ENCODE data around the gene MACROD1.
A peak's percentile ranks its signal among the peaks of the same experiment; 100 is the strongest.

MACROD1 gene

DNA sequence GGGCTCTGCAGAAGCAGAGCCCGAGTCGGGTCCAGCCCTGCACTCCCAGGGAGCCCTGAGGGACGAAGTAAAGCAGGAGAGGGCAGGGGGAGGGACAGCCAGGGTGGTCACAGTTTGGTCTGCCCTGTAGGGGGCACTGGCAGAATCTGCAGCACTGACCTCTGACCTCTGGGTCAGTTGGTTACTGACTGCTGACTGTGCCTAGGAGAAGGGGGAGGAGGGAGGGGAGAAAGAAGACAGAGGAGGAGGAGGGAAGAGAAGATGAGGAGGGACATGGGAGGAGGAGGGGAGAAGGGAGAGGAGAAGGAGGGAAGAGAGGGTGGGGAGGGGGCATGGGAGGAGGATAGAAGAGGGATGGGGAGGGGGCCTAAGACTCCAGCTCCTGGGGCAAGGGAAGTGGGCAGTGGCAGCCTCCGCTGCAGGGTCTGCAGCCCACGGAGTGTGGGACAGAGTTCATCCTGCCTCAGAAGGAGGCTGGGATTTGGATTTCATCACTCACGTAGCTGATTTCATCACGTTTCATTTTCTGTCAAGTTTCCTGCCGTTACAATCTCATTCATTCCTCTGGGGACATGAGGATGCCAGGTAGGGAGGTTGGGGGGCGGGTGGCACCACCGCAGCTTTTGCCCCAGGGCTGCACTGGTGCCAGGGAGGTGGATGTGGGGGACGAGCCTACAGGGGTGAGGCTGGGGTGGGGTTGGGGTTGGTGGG is 75.0 kb downstream of the MACROD1 start:
- DNase-seq = no peak

DNA sequence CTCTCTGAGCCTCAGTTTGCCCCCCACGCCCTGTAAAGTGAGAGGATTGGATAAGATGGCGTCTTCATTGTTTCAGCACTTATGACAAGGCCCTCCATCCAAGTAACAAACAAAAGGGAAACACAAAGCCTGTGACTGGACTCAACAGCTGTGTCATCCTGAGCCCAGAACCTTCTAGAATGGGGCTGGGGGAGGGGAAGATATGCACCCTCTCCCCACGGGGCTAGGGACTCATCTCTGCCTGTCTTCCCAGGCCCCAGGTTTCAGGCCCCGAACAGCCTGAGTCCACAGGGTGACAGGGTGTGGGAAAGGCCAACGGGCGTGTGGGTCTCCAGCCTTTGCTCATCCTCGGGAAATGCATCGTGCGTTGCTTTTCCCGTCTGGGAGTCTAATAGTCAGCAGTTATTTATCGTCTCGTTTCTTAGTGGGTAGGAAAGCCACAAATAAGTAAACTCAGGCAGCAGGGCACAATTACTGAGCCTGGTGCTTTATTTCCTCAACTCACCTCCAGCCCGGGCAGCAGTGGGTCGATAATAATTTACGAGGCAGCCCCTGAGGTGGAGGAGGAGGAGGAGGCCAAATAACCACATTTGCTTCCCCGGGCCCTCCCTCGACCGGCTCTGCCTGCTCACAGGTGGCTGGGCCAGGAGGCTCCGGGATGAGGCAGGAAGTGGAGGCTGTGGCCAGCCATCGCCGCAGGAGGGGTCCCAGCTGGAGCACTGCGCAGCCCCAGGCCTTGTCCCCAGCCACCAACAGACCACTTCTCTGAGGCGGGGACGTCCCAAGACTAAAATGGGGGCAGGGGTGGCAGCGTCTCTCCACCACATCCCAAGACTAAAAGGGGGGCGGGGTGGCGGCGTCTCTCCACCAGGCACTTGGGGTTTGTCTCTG is 75.8 kb downstream of the MACROD1 start:
- no peak for DNase-seq

DNA sequence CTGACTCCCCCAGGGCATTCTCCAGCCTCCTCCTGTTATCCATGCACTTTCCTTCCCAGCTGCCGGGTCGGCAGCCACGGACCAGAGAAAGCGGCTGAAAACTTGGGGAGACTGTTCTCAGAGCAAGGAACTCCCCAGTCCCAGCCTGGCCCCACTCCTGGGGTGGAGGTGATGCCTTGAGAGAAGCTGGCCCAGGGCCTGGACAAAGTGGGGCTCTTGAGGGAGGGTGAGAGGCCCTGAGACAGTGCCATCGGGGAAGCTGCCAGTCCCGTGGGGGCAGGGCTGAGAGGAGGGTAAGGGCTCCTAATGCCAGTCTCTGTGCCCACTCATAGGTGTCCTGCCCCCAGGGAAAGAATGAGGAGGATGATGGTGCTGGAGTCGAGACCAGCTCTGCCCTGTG is 76.4 kb downstream of the MACROD1 start:
- no peak for DNase-seq

DNA sequence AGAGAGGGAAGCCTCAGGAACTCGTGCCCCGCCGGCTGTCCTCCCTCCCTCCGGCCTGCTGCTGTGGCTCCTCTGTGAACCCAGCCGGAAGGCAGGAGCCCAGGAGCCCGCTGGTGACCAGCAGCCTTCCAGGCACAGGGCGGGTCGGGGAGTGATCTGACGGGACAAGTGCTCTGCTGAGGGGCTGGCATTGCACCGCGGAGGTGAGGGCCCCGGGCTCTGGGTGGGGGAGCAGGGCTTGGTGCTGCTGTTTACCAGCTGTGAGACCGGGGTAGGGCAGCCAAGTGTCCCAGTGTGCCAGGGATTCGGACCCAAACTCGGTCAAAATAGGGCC is 76.9 kb downstream of the MACROD1 start:
- no peak for DNase-seq

DNA sequence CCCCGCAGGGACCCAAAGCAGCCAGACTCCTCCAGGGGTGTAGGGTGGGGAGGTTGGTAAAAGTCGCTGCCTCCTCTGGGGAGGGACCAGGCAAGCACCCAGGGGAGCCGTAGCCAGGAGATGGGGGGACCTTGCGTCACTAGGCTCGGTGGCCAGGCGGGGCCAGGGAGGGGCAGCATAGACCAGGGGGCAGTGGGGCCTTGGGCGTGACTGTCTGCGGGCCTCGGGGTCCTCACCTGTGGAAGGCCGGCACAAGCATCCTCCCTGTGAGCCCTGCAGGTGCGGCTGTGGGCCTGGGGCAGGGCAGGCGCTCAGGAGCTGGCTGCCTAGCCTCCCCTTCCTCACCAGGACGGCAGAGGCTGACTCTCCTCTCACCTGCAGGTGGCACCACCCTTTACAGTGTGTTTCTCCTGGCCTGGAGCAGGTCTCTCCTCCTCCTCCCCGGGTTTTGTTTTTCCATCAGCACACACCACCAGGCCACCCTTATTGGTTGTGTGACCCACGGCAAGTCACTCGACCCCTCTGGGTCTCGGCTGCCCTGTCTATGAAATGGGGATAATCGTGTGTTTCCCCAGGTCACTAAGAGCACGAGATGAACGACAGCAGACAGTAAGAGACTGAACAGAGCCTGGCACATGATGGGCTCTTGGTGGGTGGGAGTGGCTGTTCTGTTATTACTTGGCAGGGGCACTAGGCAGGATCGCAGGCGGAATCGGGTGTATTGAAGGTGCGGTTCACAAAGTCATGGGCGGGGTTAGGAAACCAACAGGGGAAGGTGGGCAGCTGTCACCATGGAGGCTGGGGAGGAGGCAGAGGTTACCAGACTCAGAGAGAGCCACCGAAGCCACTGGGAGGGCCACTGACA is 77.5 kb downstream of the MACROD1 start:
- DNase-seq = peak; percentile 7

DNA sequence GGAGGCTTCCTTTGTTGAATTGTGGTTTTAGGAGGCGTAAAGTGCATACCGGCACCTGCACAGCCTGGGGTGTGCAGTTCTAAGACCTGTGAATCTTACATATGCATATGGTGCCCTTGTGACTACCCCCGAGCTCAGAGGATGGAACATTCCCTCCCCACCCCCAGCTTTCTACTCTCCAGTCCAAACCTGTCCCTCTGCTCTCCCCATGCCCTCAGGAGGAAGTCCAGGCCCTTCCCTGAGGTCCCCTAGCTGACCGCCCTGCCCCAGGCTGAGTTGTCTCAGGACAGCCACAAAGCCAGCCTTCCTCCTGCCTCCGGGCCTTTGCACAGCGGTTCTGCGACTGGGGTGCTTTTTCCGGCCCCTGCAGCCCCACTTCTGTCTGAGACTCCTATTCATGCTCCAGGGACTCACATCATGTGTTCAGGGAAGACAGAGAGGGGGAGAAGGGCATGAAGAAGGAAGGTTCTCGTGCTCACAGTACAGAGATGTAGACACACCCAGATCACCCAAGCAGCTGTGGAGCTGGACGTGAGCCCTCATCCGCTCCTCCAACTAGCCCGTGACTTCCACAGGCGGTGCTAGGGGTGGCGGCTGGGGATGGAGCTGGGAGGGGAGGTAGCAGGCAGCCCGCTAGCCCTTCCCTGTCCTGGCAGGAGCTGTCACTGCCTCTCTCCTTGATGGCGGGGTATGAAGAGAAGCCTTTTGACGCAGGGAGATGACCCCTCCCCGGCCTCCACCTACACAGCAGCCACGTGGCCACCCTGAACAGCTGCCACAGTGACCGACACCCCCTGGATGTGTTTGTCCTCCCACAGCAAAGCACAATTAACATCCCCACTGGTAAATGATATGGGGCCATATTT is 79.4 kb downstream of the MACROD1 start:
- no peak for DNase-seq

DNA sequence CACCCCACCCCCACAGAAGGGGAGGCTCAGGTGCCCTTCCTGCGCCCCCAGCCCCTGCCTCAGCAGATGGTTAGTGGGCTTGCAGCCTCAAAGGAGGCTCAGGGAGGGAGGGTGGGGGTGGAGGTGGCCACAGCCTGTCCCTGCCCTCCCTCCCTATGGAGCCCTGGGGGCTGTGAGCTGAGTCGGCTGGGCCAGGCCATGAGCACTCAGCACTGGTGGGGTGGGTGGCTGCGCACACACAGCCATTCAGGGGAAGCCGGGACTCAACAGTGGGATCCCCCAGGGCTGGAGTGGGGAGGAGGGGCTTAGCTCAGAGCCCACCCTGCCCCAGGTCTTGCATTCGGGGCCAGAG is 80.0 kb downstream of the MACROD1 start:
- no peak for DNase-seq

DNA sequence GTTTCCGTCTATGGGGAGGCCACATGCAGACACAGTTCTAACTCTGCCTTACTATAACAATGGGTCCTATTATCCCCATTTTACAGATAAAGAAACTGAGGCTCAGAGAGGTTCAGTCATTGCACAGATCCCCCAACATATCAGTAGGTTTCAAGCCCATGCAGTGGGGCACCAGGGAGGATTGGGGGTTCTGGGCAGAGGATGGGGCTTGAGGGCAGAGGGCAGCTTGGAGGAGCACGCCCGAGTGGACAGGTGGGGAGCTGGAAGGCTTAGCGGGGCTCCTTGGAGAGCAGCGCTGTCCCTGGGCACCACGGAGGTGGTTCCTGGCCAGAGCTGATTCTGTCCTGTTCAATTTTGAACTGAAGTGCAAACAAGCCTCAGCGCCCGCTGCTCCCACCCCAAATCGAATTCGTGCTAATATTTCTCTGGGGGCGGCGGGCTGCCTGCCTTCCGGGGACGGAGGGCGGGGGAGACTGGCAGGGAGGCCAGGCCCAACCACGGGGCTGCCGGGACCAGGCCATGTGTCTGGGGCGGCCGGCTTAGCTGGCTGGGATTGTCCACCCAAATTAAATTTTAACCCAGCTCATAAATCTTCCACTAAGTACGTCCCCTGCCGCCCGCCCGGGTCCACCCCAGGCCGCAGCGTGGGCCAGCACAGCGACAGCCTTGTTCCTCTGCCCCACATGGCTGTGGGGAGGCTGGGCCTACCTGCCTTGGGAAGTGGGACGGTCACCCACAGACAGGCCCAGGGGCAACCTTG is 80.8 kb downstream of the MACROD1 start:
- no peak for DNase-seq

DNA sequence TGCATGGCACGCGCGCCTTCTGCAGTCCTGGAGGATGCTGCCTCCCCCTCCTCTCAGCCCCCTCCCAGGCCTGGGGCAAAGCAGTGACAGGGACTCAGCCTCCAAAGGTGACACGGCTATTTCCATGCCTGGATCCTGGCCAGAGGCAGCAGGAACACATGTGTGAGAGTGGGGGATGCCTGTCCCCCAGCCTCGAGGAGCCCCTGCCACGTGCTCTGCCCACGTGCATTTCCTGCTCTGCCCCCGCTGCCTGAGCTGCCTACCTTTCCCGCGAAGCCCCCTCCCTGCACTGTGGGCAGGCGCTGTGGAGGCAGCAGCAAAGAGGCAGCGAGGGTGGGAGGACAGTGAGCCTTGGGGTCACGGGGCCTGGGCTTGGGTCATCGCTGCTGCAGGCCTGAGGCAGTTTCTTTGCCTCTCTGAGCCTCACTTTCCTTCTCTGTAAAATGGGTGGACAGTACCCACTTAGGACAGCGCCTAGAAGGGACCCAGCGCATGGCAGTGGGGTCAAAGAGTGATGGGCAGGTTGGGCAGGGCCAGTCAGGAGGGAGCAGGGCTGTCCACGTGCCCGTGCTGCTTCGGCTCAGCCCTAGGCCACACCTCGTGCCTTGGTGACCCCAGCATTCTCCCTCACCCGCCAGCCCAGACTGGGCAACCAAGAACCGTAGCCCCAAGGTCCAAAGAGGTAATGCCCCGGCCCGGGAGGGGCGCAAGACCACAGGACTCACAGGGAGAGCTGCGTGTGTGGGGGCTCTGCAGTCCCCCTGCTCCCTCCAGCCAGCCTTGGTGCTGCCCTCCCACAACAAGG is 81.6 kb downstream of the MACROD1 start:
- DNase-seq = no peak

DNA sequence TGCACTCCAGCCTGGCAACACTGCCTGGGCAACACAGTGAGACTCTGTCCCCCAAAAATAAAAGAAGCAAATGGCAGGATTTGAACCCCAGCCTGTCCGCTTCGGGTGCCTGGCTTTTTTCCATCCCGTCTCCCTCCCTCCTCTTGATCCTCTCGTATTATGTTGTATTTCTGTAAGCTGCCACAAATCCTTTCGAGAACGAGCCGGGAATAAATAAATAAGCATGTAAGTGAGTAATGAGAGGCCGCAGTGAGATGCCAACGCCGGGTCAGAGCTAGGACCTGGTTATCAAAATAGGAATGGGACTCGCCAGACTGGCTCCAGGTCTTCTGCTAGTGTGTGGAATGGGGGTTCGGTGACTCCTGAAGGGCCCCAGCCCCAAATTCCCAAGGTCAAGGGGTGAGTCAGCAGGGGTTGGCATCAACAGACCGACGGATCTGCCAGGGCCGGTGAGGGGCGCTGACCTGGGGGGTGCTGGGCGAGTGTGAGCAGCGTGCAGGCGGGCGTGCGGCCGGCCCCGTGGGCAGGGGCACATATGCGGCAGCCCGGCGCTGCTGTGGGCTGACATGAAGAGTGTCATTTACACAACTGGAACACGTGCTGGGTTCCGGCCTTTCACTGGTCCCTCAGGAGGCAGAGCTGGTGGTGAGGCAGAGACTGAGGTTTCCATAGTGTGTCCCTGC is 82.4 kb downstream of the MACROD1 start:
- no peak for DNase-seq

DNA sequence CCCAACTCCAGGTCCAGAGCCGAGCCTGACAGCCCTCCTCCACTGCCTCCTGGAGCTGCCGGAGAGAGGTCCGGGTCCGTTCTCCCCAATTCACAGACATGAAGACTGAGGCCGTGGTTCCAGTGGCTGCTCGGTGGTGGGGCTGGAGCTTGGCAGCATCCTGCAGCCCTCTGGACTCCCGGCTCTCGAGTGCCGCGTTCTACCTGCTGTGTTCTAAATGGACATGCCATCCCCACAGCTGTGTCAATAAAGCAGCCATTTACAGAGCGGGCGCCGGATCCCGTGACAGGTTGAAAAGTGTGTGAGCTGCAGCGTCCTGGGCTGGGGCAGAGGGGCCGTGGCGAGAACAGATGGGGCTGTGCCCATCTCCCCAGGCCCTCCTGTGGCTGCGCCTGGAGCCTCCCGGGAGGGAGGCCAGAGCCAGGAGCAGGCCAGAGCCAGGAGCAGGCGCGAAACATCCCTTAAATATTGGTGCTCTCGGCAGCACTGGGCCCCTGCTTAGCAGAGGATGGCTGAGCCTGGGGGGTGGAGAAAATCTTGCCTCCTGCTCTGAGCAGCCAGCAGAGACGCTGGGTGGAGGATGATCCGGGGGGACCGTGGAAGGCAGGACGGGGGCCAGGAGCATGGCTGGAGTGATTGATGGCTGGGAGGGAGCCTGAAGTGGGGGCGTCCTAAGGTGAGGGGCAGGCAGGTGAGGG is 84.0 kb downstream of the MACROD1 start:
- no peak for DNase-seq

DNA sequence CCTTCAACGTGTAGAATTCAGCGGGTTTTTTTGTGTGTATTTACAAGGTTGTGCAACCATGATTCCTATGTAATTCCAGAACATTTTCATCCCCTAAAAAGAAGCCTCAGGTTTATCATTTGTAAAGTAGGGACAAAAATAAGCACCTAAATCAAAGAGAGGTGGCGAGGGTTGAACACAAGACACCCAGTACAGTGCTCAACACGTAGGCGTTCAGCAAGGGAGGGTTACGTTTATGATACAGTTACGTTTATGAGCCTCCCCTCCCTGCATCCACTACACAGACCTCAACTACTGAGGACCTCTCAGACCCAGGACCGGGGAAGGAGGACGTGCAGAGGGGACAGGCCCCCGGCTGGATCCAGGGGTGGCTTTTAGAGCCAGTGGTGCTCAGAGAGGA is 85.5 kb downstream of the MACROD1 start:
- DNase-seq = no peak

DNA sequence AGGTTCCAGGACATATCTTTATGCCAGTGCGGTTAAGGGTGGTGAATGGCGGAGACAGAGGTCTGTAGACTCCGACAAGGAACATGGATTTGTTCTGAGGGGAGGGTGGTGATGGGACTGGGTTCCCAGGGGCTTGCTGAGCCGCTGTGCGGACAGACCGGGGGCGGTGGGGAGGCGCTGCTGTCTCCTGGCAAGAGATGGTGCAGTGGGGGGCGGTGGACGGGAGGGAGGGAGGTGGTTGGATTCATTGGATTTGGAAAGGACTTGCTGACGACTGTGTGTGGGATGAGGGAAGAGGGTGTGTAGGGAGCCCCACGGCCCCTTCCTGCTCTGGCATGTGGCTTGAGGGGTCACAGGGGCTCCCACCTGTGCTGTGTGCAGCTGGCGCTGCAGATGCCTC is 87.0 kb downstream of the MACROD1 start:
- DNase-seq = no peak

DNA sequence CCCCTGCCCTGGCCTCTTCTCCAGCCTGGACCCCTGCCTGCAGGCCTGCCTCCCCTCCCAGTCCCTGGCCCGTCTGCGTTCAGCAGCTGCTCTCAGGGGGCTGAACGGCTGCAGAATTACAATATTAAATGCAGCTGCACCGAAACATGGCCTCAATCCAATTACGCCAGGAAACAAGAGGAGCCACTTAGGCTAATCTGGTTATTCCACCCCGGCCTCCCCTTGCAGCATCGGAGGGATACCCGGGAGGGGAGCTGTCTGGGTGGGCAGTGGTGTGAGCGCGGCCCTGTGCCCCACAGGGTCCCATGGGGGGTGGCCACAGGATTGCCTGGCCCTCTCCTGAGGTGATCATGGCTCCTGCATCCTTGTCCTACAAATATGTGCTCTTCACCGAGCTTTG is 87.6 kb downstream of the MACROD1 start:
- DNase-seq = no peak

DNA sequence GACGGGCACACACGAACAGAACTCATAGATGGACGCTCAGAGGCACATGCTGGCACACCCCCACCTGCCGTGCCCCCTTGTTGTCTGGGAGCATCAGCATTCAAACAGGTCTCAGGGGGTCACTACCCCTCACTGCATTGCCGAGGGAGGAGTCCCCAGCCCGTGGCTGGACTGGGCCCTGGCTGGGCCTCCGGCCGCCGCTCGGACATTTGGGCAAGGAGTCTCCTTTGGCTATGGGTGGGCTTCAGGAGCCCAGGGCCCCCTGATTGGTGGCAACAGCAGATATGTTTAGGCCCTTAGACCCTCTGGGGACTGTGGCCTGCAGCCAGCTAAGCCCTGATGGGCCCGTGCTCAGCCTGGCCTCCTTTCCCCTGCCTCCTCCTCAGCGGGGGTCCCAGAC is 88.3 kb downstream of the MACROD1 start:
- DNase-seq = no peak

DNA sequence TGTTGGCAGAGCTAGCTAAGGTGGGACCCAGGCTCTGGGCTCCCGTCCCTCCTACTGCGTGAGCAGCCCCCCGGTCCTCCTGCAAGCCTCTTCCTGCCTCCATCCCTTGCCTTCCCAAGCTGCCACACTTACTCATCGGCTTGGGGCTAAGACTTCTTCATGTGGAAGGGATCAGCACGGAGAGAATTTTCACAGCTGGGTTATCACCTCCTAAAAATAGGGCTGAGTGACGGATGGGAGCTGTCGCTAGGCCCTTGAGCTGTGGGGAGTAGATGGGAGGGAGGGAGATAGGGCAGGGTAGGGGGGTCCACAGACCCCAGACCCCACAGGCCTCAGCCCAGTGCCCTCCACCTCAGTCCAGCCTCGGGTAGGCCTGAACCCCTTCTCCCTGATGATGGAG is 89.2 kb downstream of the MACROD1 start:
- no peak for DNase-seq

DNA sequence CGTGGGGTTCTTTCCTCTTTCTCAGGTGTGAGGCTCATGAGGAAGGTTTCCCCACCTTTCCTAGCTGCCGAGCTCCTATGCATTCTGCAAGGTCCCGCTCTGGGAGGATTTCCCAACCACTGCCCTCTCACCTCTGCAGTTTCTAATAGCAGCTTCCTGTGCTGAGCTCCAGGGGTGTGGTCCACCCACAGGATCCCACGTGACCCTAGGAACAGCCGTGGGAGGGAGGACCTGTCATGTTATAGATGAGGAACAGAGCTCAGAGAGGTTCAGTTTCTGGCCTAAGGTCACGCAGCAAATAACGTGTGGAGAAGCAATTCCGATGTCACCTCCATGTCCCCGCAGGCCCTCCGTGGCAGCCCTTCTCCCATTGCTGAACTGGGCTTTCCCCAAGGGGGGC is 91.7 kb downstream of the MACROD1 start:
- DNase-seq = peak; percentile 18

DNA sequence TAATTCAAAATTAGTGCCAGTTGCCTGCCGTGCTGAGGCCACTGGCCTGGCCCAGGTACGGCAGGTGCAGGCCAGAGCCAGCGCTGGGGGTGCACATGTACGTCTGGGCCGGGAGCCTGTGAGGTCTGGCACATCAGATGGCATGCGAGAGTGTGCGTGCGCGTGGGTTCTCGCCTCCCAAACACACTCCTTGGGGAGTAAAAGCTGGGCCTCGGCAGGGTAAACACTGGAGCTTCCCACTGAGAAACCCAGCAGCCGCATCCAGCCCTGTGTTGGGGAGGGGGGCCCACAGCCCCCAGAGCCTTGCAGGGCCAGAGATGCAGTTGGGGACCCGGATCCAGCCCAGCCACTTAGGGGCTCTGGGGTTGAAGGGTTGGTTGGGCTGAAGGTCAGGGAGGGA is 92.4 kb downstream of the MACROD1 start:
- DNase-seq = no peak

DNA sequence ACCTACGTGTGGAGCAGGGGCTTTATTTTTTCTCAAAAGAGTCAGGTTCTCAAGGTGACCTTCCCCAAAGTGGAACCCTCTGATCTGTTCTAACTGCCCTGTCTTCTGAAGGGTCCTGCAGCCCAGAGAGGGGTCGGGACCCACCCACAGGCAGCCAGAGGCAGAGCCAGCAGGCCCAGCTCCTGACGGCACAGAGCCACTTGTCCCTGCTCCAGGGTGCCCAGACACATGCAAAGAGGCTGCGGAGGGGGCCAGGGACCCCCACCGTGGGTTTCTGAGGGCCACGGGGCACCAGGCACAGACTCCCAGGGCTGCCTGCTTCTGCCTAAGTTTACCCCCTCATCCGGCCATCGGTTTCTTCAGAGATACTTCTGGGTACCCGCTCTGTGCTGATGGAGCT is 93.0 kb downstream of the MACROD1 start:
- no peak for DNase-seq

DNA sequence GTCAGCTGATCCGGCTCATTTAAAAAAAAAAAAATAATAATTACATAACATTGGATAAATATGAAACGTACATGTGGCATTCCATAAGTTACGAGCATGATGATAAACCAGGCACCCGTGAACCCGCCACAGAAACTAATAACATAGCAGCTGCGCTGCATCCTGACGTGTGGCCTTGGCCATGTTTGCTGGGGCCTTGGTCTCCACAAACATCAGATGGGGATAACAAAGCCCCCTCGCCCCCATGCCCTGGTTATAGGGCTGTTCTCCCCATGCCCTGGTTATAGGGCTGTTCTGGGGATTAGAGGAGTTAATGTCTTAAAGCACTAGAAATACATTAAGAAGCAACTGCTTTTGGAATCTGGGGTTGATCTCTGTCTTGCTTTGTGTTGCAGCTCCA is 93.5 kb downstream of the MACROD1 start:
- DNase-seq = no peak
